Activated gamma-delta T cell (primary cell): Measurements from ENCODE around the gene PPME1.
"Not testable (repeated sequence)": the region's sequence is repeated elsewhere in the genome, so short reads cannot be mapped to it uniquely, and the experiment has no call there.

Experiments
- DNase-seq: peaks from one replicate; lab custom pipeline; 2025; lab: John Stamatoyannopoulos, UW
- total RNA-seq, 2 donors: gene quantifications; one replicate each; lab custom pipeline; 2026; lab: John Stamatoyannopoulos, UW

Gene PPME1
- 22.2 to 23.5 reads per million in 2 donors for total RNA-seq

GRCh38 chr11:74170694-74171629 lies at the start of gene PPME1, which contains the start of gene C2CD3:
PPME1 (plus strand) TSS chr11:74171289; CDS start chr11:74171422, 133 bp downstream.
C2CD3 (minus strand) TSS chr11:74171002; CDS start chr11:74170792, 210 bp downstream.
- peak; percentile 92 for DNase-seq

GRCh38 chr11:74121804-74122203 lies 49.3 kb upstream of the PPME1 start:
- no peak for DNase-seq

- no peak for DNase-seq
Observed at GRCh38 chr11:74123008-74123448, 48.1 kb upstream of the PPME1 start.

- DNase-seq, result not testable (repeated sequence)
Observed at GRCh38 chr11:74129121-74129520, 42.0 kb upstream of the PPME1 start.

- no peak for DNase-seq
Observed at GRCh38 chr11:74132833-74133232, 38.3 kb upstream of the PPME1 start.

GRCh38 chr11:74133436-74133835 lies 37.7 kb upstream of the PPME1 start:
- DNase-seq, result no peak

- DNase-seq, result no peak
Observed at GRCh38 chr11:74134661-74135060, 36.4 kb upstream of the PPME1 start.

- DNase-seq, result no peak
Observed at GRCh38 chr11:74135127-74135840, 35.8 kb upstream of the PPME1 start.

- no peak for DNase-seq
Observed at GRCh38 chr11:74138021-74138420, 33.1 kb upstream of the PPME1 start.

GRCh38 chr11:74138572-74138971 lies 32.5 kb upstream of the PPME1 start:
- no peak for DNase-seq

- no peak for DNase-seq
Observed at GRCh38 chr11:74139151-74139918, 31.8 kb upstream of the PPME1 start.

GRCh38 chr11:74139919-74140431 lies 31.1 kb upstream of the PPME1 start:
- DNase-seq, result not testable (repeated sequence)

GRCh38 chr11:74141241-74141695 lies 29.8 kb upstream of the PPME1 start:
- DNase-seq, result no peak

GRCh38 chr11:74141908-74142307 lies 29.2 kb upstream of the PPME1 start:
- no peak for DNase-seq

GRCh38 chr11:74142624-74143023 lies 28.5 kb upstream of the PPME1 start:
- DNase-seq, result no peak

- DNase-seq, result no peak
Observed at GRCh38 chr11:74144592-74144991, 26.5 kb upstream of the PPME1 start.

GRCh38 chr11:74147199-74147929 lies 23.7 kb upstream of the PPME1 start:
- no peak for DNase-seq

- DNase-seq, result no peak
Observed at GRCh38 chr11:74153224-74153623, 17.9 kb upstream of the PPME1 start.

- no peak for DNase-seq
Observed at GRCh38 chr11:74154620-74155281, 16.3 kb upstream of the PPME1 start.

GRCh38 chr11:74157169-74157568 lies 13.9 kb upstream of the PPME1 start:
- no peak for DNase-seq
